Pons (tissue), 1 donor: ENCODE data around the gene CEP162.
A peak's percentile ranks its signal among the peaks of the same experiment; 100 is the strongest.
"Not testable (repeated sequence)": the region's sequence is repeated elsewhere in the genome, so short reads cannot be mapped to it uniquely, and the experiment has no call there.

Experiments used
- DNase-seq: peaks from one replicate; pipeline ENCODE4 v3.0.0-alpha.2; 2016; ENCODE audit warnings: low spot score

CEP162 gene, protein sequence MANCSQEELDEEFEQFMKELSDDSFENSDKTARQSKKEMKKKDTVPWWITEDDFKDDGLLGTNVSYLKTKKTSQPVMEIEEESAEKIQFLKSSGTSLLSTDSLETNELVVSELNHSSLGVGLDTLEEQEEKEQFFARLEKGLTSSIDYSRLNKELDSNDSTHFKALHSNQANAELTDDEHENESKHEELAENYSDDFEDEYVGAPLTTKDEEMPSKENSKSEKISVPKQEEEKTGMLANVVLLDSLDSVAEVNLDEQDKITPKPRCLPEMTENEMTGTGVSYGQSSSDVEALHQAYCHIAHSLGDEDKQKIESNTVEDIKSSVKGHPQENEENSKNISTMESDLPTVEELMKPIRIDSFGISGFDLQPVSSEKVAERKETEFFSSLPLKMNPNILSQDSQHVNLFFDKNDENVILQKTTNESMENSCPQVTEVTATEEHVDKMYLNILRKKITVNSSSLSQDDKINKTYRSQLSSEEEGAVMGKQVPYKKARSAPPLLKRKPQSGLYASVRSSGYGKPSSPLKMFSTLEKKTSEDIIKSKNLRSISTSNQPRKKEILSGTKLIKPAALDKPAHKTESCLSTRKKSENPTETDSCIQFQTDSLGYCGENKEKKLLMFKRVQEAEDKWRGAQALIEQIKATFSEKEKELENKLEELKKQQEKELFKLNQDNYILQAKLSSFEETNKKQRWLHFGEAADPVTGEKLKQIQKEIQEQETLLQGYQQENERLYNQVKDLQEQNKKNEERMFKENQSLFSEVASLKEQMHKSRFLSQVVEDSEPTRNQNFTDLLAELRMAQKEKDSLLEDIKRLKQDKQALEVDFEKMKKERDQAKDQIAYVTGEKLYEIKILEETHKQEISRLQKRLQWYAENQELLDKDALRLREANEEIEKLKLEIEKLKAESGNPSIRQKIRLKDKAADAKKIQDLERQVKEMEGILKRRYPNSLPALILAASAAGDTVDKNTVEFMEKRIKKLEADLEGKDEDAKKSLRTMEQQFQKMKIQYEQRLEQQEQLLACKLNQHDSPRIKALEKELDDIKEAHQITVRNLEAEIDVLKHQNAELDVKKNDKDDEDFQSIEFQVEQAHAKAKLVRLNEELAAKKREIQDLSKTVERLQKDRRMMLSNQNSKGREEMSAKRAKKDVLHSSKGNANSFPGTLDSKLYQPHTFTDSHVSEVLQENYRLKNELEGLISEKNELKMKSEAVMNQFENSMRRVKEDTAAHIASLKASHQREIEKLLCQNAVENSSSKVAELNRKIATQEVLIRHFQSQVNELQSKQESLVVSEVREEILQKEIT (N-terminal part only)

DNA sequence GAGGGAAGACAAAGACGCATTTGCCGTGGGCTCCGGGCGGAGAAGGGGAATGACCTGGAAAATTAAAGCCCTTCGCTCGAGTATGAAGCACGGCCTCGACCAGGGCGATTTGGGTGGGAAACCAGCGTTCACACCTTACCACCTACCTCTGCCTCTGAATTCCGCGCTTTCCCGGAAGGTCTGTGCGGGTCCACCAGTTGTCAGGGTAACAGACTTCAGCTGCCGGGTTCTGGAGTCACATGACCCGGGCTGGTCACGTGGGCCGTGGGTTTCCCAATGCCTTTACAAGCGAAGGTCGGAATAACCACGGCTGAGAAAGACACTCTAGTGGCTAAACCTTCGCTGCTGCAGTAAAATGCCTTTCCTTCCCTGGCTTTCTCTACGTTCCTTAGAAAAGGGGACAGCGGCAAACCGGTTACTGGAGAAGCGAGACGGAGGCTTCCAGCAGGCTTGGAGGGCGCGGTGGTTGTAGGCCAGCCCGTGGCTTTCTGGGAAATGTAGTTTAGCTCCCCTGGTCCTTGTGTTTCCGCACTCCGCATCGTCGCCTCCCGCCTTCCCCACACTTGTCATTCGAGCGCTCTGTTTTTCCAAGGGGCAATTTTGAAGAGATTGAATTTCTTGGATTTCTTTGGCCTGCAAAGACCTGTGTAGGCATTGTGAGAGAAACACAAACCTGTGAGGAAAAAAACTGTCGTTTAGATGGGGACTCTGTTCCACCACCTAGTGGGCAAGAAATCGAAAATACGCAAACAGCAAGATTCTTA is at the start of gene CEP162:
TSS of gene CEP162 (minus strand) at position 210 of the 764 bp plus-strand sequence. CDS start 1,250 bp downstream, outside the sequence.
- DNase-seq: peak; percentile 94

DNA sequence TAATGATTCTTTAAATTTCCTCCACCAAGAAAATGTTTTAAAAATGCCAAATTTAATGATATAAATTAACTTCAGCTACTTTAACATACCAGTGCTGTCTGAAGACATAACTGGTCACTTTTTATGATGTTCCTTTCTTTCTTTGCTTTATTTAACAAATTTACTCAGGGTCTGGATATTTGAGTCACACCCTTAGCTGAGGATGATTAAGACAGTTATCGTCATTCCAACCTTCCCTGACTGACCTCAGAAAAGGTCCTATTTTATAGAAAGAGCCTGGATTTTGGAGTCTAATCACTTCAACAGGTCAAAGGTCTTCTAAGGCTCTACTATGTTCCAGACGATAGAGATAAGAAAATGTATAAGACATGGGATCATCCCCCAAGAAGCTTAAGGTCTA is 47.4 kb upstream of the CEP162 start:
- DNase-seq: no peak

DNA sequence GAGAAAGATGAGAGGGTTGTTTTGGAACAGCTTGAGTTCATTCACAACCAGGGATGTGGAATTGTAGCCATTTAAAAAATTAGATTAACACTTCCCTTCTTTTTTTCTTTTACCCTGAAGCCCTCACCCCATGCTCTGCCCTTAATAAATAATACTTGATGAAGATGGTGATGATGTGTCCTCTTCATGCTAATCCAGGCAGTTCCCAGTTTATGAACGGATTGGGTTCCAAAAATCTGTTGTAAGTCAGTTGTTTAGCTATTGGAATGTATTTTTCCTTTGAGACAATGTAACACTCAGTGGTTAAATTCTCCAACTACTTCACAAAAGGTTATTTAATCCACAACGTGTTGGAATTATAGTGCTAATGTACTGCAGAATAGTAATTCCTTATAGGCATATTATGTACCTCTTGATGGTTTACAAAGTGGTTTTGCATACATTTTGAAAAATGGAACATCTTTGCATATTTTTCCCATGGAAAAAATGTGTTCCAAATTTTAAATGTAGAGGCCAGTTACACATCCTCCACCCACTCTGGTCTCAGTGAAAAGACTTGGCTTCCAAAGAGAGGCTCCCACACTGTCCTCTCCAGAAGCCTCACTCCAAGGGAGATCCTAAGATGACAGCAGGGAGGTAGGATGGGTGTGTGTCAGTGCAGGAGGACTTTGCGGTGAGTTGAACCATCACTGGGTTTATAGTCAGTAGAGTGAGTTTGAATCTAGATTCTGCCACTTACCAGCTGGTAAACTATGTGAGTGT is 45.8 kb upstream of the CEP162 start:
- no peak for DNase-seq

DNA sequence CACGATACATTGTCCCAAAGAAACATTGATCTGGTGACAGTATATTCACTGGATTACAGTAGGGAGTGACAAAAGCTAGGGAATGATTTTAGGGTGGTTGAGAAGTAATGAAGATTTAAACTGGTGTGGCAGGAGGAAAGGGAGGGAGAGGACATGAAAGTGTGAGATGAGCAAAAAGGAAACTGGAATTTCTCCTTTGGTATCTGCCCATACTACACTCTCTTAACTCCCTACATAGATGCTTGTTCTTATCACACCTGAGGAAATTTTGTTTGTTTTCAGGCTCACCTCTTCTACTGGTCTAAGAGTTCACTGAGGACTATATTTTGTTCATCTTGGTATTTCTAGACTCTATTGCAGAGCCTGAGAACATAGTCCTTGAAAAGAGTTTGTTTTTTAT is 44.9 kb upstream of the CEP162 start:
- no peak for DNase-seq

DNA sequence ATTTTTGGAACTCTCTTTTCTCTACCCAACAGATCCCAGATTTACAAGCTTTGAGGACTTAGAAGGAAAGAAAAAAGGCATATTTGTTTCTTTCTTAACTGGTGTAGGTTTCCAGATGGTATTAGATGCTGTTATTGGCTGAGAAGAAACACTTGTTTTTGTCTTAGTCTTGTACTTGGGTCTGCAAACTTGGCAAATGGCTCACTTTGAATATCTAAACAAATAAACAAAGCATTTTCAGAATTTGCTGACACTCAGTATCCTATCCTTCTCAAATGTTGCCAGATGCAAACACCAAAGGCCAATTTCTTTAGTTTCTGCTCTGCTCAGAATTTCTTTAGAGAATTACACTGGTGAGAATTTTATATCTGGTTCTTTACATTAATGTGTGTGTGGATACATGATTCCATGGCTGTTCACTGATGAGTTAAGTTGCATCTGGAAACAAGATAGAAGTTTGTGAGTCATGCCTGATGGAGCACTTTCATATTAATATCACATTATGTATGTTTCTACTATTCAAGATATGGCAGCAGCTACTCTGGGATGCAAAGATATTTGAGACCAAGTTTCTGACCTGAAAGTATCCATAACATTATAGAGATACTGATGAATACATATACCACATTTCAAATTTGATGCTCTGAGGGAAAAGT is 43.7 kb upstream of the CEP162 start:
- no peak for DNase-seq

DNA sequence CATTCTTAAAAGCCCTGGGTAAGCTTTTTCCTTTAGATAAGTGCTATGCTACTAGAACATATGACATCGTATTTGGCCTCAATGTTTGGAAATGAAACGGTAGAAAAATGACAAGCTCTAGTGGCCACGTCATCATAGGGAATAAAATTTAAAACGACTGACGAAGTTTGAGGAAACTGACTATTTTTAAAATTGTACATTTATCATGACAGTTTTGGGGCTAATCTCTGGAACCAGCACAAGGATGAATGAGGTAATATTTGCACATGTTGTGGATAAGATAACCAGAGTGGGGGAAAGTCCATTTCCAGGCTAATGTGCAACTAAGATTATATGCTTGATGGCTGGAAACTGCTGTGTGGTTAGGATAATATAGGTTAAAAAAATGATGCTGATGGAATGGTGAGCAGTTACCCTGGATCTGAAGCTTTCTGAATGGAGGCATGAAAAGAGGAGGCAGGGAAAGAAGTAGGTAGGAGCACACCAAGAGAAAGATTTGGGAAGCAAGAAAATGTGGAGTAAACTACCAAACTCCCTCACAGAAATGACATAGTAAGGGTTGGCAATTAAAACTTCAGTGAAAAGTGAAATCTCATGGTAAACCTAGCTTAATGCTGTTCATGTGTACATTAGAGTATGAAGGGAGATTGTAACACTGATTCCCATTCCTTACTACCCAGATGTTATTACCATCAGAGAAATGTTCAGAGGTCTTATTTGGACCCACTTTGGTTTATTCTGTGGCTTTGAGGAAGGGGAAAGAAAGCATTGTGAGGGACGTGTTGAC is 42.7 kb upstream of the CEP162 start:
- no peak for DNase-seq

DNA sequence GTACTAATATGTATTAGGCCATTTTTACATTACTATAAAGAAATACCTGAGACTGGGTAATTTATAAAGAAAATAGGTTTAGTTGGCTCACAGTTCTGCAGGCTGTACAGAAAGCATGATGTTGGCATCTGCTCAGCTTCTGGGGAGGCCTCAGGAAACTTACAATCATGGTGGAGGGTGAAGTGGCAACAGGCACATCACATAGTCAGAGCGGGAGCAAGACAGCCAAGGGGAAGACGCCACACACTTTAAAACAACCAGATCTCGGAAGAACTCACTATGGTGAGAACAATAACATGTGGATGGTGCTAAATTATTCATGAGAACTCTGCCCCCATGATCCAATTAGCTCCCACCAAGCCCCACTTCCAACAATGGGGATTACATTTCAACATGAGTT is 41.3 kb upstream of the CEP162 start:
- DNase-seq: no peak

DNA sequence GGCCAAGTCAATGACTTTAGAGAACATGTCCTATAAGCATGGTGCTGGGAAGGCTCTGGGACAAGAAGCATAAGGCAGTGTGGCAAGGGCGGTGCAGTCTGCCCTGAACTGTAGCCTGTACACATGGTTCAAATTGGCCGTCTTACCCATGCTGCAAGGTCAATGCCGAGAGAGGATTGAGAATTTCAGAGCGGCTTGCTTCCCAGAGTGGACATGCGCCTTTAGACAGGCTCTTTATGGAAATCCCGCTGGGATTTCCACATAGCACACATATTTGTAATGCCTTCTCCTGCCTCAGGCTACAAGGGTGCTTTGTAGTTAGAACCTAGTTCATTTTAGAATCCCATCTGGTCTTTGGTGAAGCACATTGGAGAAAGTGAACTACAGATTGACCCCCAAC is 36.1 kb upstream of the CEP162 start:
- no peak for DNase-seq

DNA sequence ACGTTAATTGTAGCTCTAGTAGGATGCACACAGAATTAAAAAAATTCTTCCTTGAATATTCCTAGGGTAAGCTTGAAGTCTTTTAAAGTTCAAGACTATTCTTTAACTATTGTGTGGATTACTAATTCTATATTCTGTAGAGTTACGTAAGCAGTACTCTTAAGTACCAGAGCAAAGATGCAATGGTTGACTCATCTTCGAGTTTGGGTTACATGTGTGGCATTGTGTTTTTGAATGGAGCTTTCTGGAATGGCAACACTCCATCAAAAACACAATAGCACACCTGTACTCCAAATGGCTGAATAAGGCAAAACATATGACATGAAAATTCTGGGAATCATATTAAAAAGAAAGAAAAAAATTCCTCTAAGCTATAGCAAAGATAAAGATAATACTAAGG is 33.5 kb upstream of the CEP162 start:
- DNase-seq: no peak

DNA sequence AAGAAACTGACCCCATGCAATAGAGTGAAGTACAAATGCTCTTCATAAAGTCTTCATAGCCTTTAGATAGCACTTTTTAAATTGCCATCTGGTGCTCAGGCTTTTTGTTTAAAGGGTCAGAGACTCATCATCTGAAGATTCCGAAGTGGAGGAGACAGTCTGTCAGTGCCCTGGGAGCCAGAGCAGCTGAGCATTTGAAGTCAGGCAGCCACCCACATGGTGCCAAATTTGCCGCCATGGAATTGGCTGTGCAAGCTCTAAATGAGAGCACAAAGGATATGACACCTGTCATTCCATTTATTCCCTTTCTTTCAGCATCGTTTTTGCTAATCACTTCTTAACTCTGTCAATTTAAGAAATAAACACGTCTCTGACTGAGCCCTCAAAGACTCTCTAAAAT is 32.8 kb upstream of the CEP162 start:
- no peak for DNase-seq

DNA sequence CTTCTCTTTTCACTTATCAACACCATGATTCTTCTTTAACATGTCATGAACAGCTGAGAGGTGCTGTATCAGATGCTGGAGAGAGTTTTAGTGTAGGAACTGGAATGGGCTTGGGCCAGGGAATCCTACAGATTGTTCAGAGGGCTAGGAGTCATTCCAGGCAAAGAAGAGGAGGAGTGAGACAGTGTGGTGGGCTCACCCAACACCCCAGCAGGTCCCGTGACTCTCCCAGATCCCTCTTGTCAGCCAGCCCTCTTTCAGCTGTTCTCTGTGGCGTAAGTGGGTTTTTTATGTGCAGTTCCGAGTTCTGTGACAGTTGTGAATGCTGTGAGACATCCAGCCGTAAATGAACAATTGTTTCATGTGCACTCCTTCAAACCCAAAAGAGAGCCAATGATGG is 31.4 kb upstream of the CEP162 start:
- peak; percentile 13 for DNase-seq

DNA sequence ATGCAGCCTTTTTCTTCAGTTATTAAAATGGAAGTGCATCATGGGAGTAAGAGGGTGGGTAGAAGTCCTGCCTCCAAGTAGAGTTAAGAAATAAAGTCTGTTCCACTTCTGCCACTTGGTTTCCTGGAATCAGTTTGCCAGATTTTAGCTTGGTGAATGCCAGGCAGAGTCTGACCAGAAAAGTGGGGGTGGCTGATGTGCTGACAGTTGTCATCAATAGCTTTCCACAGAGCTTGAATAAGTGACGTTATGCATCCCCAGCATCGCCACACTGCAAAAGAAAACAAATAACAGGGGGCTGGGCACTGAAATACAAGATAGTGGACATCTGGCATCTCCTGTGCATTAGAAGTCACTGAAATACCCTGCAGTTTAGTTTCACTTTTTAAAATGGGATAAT is 30.8 kb upstream of the CEP162 start:
- peak; percentile 19 for DNase-seq

DNA sequence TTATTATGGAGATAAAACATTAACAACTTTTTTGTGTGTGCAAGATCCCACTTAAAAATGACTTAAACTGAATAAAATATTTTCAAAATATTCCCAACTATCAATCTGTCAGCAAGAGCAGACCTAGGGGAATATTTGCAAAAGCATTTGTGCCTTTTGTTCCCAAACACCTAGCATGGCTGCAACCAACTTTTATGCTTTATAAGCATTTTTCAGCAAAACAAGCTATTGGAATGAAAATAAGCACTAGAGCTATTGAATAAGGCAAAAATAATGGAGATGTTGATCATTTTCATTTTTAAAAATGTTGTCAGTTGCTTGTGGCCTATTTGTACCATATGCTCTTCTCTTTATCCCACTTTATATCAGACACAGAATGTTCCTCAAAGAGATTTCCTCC is 28.2 kb upstream of the CEP162 start:
- DNase-seq: no peak

DNA sequence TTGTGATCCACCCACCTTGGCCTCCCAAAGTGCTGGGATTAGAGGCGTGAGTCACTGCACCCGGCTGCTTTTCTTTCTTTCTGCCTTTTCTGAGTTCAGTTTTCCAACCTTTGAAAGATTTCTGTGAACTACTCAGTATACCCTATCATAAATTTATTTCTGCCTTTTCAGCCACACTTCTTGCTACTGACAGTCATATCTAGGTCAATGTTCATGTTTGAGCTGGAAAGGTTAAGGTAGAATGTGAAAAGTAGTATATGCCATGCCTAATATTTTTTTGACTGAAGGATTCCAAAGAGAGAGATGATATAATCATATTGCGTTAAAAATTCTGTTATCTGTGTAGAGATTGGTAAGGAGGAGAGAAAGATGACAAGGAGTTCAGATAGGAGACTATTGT is 25.9 kb upstream of the CEP162 start:
- DNase-seq: no peak

DNA sequence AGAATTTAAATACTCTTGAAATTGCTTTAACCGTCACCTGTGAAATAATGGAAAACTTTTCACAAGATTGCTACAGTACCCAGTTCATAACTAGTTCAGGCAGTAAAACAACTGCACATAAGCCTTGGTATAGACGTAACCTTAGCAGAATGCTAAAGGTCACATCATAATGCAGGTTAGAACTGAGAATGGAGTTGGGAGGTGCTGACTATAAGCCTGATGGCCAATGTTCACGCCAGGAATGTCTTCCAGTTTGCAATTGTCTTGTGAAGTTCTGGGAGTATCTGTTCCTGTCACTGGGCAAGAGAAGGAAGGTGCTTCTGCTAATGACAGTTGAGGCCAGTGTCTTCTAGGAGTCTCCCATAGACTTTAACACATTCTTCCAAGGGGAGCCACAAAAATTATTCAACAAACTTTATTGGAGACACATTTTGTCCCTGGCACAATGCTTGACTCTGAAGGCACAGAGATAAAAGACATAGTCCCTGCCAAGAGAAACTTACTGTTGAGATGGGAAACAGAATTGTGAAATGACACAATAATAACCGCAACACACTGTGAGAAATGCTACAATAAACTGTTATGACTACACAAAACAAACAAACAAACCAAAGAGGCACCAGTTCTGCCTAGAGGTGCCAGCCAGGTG is 24.6 kb upstream of the CEP162 start:
- DNase-seq: no peak

DNA sequence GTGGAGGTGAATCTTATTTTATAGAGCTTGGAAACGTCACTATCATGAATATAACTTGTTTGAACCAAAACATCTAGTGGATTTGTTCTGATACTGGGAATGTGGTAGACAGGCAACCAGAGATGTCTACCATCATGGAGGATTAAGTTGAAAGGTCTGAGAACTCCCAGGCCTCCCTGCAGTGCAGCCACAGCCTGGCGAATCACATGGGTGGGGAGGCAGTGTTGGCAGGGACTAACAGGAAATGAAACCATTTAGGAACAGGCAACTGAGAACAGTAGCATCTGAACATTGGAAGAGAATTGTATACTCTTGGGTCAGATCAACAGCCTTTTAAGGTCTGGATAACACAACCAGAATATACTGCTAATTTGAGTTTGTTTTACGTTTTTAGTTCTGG is 22.3 kb upstream of the CEP162 start:
- DNase-seq: no peak

DNA sequence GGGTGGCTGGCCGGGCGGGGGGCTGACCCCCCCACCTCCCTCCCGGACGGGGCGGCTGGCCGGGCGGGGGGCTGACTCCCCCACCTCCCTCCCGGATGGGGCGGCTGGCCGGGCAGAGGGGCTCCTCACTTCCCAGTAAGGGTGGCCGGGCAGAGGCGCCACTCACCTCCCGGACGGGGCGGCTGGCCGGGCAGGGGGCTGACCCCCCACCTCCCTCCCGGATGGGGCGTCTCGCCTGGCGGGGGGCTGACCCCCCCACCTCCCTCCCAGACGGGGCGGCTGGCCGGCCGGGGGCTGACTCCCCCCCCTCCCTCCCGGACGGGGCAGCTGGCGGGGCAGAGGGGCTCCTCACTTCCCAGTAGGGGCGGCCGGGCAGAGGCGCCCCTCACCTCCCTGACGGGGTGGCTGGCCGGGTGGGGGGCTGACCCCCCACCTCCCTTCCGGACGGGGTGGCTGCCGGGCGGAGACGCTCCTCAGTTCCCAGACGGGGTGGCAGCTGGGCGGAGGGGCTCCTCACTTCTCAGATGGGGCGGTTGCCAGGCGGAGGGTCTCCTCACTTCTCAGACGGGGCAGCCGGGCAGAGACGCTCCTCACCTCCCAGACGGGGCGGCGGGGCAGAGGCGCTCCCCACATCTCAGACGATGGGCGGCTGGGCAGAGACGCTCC is 17.1 kb upstream of the CEP162 start:
- not testable (repeated sequence) for DNase-seq

DNA sequence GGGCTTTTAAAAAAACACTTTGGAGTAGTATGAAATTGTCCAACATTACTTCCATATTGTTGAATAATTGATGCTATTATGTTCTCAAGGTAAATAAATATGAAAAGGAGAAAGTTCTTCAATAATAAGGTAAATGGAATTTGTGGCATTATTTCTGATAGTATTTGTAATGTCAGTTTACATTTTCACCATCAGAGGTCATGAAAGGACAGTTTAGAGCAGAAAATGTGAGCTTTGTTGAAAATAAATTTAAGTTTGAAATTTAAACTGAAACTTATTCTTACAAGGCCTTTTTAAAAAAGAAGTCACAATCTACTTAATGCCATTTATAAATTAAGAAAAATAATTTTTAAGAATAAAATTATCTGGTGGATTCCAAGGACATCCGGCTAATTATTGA is 15.8 kb upstream of the CEP162 start:
- no peak for DNase-seq
